HG02852 (cell line): ENCODE results near the gene CLEC19A.
"Not testable (repeated sequence)": the region's sequence is repeated elsewhere in the genome, so short reads cannot be mapped to it uniquely, and the experiment has no call there.

ENCODE experiments used
- ATAC-seq: cut with Tn5 transposase; IDR thresholded peaks from one replicate; pipeline ENCODE4 v1.9.1; 2021; ENCODE audit warnings: mild to moderate bottlenecking, moderate library complexity; ENCODE audit not compliant: unreplicated experiment

Gene CLEC19A

DNA sequence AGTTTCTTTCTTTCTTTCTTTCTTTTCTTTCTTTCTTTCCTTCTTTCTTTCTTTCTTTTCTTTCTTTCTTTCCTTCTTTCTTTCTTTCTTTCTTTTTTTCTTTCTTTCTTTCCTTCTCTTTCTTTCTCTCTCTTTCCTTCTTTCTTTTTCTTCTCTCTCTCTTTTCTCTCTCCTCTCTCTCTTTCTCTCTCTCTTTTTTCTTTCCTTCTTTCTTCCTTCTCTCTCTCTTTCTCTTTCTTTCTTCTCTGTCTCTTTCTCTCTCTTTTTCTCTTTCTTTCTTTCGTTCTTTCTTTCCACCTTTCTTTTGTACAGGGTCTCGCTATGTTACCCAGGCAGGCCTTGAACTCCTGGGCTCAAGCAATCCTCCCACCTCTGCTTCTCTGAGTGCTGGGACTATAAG is 35.7 kb downstream of the CLEC19A start:
- not testable (repeated sequence) for ATAC-seq

DNA sequence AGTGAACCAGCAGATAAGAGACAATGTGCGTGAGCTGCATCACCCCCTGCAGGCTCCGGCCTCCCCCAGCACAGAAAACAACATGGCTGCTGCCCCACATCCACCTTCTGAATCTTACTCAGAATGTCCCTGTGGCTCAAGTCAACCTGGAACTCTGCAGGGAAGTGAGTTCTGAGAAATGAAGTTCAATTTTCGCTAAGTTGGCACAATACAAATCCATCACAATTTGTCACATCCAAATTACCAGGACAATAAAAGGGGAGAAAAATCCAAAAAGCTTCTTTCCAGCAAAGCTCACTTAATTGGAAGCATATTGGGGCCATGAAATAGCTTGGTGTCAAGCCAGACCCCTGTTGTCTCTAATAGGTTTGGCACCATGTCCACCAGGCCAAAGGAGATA is 38.1 kb downstream of the CLEC19A start:
- no peak for ATAC-seq

DNA sequence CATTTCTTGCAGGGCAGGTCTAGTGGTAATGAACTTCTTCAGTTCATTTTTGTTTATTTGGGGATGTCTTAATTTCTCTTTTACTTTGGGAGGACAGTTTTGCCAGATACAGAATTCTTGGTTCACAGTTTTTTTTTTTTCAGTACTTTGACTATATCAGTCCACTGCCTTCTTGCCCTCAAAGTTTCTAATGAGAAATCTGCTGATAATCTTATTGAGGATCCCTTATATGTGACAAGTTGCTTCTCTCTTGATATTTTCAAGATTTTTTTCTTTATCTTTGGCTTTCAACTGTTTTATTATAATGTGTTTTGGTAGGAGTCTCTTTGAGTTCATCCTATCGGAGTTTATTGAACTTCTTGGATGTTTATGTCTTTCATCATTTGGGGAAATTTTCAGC is 42.8 kb downstream of the CLEC19A start:
- no peak for ATAC-seq

DNA sequence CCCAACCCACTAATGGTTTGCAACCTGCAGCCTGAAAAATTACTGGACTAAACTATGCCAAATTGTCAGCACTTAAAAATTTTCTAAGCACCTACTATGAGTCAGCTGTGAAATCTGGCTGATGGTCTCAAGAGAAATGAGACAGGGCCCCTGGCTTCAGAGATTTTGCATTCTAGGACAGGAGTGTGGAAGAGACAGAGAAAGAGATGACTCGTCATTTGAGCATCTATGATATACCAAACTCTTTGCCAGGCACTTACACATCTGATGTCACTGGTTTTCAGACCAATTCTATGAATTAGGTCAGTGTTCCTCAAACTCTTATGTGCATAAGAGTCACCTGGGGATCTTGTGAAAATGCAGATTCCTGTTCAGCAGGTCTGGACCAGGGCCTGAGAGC is 44.4 kb downstream of the CLEC19A start:
- ATAC-seq, result no peak

DNA sequence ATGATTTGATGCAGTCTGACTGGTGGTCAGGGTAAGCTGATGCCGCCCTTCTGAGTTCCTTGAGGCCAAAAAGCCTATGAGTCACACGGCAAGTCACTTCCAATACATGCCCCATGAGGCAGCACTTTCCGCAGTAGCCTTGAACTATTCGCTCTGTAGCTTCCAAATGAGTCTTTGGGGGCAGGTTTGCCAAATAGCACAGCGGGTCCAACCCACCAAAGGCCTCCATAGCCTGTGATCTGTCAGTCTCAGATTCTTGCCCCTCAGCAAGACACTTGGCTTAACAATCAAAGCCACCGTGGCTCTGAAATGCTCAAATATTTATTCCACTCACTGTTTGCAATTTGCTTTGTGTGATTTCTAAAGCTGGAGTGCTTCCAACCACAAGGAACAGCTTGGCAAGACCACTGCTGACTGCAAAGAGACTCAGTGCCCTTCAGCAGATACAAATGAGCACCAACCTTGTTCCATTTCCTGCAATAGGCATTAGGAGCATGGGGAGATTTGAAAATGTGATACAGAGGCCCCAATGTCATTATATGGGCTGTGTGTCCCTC is 45.4 kb downstream of the CLEC19A start:
- ATAC-seq, result no peak

DNA sequence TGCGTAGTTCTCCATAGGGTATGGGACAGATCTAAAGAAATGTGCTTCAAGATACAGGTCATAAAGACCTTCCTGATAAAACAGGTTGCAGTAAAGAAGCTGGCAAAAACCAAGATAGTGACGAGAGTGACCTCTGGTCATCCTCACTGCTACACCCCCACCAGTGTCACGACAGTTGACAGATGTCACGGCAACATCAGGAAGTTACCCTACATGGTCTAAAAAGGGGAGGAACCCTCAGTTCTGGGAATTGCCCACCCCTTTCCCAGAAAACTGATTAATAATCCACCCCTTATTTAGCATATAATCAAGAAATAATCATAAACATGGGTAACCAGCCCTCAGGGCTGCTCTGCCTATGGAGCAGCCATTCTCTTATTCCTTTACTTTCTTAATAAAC is 46.3 kb downstream of the CLEC19A start:
- no peak for ATAC-seq

DNA sequence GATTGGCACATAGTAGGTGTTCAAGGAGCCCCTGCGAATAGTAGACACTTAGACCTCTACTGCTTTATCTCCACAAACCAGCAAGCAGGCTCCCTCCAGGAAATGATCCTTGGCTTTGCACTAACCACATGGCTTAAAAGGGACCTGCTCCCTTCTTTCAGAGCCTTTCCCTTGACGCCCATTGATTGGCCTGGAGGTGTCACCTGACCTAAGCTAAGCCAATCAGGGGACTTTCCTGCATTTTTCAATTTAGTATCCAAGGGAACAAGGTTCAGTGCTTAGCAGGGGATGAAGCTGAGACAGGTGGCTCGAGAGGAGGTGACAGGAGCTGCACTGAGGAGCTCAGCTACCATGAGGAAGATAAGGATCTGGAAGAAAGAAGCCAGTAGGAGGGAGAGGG is 52.8 kb downstream of the CLEC19A start:
- no peak for ATAC-seq

DNA sequence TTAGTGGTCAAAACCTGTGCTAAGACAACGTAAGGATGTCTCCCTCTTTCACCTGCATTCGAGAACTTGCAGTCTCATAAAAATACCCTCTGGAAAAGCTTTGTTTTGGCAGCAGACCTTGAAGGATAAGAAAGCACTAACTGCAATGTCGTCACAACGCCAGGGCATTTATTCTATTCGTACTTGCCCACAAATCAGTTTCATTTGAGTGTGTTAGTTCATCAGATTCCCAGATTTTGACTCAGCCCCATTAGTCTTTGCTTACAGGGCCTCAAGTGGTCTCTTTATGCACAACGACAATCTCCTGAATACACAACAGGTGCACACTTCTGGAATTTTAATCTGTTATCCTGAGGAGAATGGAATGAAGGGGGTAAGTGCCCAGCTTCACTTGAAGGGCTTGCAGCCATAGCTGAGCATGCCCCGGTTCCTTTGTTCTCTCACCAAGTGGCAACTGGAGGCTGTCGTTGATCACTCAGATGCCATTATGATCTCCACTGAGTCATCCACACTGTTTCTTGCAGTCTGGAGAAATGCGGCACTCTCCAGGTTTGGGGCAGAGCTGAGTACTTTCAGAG is 58.8 kb downstream of the CLEC19A start:
- no peak for ATAC-seq

DNA sequence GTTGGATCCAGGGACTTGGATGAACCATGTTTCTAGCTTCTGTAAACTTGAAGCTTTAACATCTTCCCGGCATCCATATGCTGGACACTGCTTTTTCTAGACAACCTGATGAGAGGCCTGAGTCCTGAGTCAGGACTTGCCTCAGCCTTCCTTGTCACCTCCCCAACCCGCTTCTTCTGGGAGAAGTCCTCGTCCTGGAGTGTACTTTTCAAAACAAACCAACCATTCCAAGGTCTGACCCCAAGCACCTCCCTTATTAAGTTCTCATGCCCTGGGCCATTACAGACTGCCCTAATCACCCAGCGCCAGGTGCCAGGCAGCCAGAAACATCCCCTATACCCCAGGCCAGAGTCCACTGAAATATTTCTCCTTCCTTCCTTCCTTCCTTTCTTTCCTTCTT is 59.4 kb downstream of the CLEC19A start:
- no peak for ATAC-seq

DNA sequence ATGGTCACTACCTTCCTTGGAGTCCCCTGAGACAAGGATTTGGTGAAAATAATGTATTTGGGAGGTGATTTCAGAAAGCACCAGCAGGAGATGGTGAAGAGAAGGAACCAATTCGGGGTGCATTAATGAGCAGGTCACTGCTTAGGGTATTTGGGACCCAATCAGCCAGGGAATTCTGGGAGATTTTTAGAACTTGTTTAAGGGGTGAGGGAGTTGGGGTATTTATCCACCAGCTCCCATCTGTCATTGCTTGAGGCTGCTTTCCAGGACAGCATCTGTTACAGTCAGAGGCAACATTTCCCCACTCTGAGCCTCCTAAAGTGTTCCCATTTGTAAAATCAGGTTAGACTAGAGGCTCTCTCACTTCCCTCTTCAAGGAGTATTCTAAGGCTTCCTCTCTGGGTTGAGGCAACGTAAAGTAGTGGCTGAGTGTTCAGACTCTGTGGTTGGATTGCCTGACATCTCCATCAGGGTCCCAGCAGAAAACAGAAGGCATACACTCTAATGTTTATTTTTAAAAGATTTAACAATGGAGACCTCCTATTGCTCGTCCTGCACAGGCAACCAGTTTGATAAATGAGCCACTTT is 60.9 kb downstream of the CLEC19A start:
- ATAC-seq, result no peak

DNA sequence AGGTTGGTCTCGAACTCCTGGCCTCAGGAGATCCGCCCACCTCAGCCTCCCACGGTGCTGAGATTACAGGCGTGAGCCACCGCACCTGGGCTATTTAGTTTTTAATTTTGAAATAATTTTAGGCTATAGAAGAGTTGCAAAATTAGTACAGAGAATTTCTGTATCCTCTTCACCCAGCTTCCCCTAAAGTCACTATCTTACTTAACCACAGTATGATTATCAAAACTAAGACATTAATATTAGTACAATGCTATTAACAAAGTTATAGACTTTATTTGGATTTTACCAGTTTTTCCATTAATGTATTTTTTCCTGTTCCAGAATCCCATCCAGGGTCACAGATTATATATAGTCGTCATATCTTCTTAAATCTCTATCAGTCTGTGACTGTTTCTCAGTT is 62.6 kb downstream of the CLEC19A start:
- ATAC-seq, result no peak

DNA sequence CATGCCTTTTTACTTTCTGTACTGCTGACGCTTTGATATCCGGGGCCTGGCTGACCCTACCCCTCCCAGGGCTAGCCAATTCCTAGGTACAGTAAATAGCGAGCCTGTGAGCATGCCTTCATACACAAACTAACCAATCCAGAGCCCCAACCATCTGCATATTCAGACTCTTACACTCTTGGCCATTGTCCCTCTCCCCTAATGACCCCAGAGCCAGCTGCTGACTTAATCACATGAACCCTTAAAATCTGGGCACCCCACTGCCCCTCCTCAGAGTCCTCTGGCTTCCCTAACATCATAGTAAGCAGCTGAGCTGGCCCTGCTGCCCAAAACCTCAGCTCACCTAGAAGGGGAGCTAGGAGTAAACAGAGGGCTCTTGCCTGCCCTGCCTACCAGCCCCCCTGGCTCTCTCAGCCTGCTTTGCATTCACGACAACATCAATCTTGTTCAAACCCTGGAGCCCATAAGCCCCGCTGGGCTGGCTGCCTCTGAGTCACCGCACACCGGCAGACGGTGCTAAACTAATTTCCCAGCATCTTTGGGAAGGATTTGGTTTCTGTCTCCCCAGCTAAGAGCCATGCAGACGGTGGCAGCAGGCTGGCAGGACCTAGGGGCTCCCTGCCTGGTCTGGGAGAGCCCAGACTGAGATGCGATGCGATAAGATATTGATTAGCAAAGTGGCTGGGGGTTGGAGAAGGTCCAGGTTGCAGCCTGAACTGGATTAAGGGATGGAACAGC is 63.2 kb downstream of the CLEC19A start:
- ATAC-seq, result no peak

DNA sequence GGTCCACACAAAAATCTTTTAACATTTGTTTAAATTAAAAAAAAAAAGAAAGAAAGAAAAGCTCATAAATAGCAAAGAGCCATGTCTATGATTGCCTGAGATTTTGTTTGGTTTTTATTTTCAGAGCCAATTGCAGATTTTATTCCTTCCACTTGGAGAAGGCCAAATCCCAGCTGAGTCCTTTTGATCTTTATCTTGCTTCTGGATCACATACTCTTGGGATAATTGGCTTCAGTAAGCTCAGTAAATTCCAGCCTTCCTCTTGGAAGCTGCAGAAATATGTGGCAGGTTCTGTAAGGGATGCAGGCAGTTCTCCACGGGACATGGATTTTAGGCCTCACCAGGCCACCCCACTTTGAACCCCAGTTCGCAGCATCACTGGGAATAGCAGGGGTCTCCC is 68.8 kb downstream of the CLEC19A start:
- ATAC-seq, result no peak

DNA sequence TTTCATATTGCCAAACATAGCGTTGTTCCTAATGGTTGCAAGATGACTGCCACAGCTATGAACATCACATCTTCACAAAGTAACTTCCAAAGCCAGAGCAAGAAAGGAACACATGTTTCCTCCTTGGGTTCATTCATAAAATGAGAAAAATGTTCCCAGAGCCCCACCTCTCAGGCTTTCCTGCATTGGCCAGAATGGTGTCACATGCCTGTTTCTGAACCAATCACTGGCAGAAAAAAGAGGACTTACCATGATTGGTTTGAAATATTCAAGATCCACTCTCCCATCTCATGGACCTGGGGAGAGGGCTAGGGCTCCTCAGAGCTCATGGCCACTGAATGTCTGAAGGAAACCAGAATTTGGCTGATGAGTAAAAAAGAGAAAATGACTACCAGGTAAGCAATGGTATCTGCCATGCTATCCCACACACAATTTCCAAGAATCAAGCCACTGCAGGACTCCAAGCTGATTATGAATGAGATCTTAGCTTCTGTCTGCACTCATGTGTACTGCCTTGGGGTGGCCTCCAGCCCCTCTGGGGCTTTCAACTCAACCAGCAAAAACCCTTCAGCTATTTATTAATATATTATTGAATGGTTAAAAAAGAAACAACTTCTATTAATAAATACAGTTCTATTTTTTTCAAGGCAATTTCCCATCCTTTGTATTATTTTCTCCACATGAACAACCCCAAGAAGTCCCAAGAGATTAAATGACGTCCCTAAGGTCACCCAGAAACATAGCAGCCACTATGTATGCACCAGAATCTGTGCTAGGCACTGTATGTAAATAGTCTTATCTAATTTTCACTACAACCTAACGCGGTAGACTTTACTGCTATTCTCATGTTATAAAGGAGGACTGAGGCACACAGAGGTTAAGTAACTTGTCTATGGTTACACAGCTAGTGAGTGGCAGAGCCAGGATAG is 70.8 kb downstream of the CLEC19A start:
- ATAC-seq, result no peak

DNA sequence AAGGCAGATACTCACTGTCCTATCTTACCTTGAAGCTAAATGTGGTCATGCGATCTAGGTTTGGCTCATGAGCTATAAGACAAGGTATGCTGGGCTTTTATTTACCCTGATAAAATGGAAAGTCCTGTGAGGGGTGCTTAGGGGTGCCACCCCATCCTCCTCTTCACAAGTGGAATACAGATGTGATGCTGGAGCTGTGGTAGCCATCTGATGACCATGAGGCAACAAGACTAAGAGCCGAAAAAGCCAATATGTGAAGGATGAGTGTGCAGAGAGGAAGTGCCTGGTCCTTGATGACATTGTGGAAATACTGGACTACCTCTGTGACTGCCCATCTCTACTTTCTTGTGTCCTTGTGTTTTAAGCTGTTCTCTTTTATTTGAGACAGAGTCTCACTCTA is 74.0 kb downstream of the CLEC19A start:
- no peak for ATAC-seq
